H7 (cell line): ENCODE results near the gene AOC2. TPM values are rescaled to one million over a fixed set of nuclear protein-coding genes. Genes with fewer than 3 reads are reported as not detected.
"Not testable (repeated sequence)": the region's sequence is repeated elsewhere in the genome, so short reads cannot be mapped to it uniquely, and the experiment has no call there.

Source experiments
- DNase-seq: peaks from one replicate; pipeline ENCODE4 v3.0.0; 2012
- H3K27me3 ChIP-seq: 2 replicates; pipeline ENCODE4 v1.6.0; 2011; ENCODE audit warnings: mild to moderate bottlenecking, low read length; ENCODE audit not compliant: control insufficient read depth, insufficient read depth
- H3K36me3 ChIP-seq: replicated peaks from 2 replicates; pipeline ENCODE4 v1.5.1; 2011; ENCODE audit warnings: low read length; ENCODE audit not compliant: control insufficient read depth, insufficient read depth
- H3K4me3 ChIP-seq: 2 replicates; pipeline ENCODE4 v1.5.1; 2011; ENCODE audit warnings: low read depth, mild to moderate bottlenecking, control low read depth, low read length, moderate library complexity; ENCODE audit not compliant: insufficient read depth
- total RNA-seq: library from RNA; depleted of rRNA; stranded (reverse); fragments of >200 nt; shearing (Covaris generic); gene quantifications from 2 replicates; pipeline ENCODE4 v1.2.3, GENCODE V29; 2014; rRNA removed

Gene AOC2
- total RNA-seq, 1 experiment from 2014 or later: 1.9 TPM

- DNase-seq: no peak
- no peak overlapping the region for H3K4me3 ChIP-seq
- no peaks in the 10 kb centered on the region for H3K27me3 ChIP-seq
- H3K36me3 ChIP-seq: no peaks in the 10 kb centered on the region
These were observed 50.8 kb downstream of the AOC2 start for GRCh38 chr17:42895185-42895555.

- Histone ChIP-seq H3K4me3 (no peak overlapping the region), H3K36me3 (no peaks in the 10 kb centered on the region), H3K27me3 (no peaks in the 10 kb centered on the region)
- DNase-seq: no peak
These were observed 53.9 kb downstream of the AOC2 start for GRCh38 chr17:42898147-42898811.

- H3K36me3 ChIP-seq, H3K27me3 ChIP-seq, H3K4me3 ChIP-seq, DNase-seq: not testable (repeated sequence)
These were observed 55.6 kb downstream of the AOC2 start for GRCh38 chr17:42899981-42900380.

Other genes starting within 250 kb of the AOC2 start
- 39.4 and 51.7 TPM in 2 replicates for gene RETREG3, start 235.2 kb upstream of the AOC2 start, total RNA-seq
- gene TUBG1, start 234.9 kb upstream of the AOC2 start, total RNA-seq: 147 and 158 TPM in 2 replicates
- gene TUBG2, start 185.3 kb upstream of the AOC2 start, total RNA-seq: 15.0 and 20.5 TPM in 2 replicates
- gene PLEKHH3, start 167.6 kb upstream of the AOC2 start, total RNA-seq: 37.2 and 47.2 TPM in 2 replicates
- 4.8 and 6.2 TPM in 2 replicates for gene CCR10, start 162.7 kb upstream of the AOC2 start, total RNA-seq
- gene CNTNAP1, start 162.0 kb upstream of the AOC2 start, total RNA-seq: 6.1 and 12.0 TPM in 2 replicates
- 13.9 and 26.4 TPM in 2 replicates for gene EZH1, start 99.5 kb upstream of the AOC2 start, total RNA-seq
- gene RAMP2, start 83.4 kb upstream of the AOC2 start, total RNA-seq: 10.8 and 13.5 TPM in 2 replicates
- gene VPS25, start 71.1 kb upstream of the AOC2 start, total RNA-seq: 146 and 152 TPM in 2 replicates
- 0.24 and 0.44 TPM in 2 replicates for gene WNK4, start 64.0 kb upstream of the AOC2 start, total RNA-seq
- 75.9 and 89.7 TPM in 2 replicates for gene COA3, start 45.9 kb upstream of the AOC2 start, total RNA-seq
- gene CNTD1, start 45.7 kb upstream of the AOC2 start, total RNA-seq: 0.17 TPM in 1 of 2 replicates, not detected in the other
- 52.4 and 55.6 TPM in 2 replicates for gene BECN1, start 20.3 kb upstream of the AOC2 start, total RNA-seq
- gene PSME3, start 11.2 kb upstream of the AOC2 start, total RNA-seq: 113 and 121 TPM in 2 replicates
- 0.31 and 3.5 TPM in 2 replicates for gene AOC3, start 6.6 kb downstream of the AOC2 start, total RNA-seq
- not detected in 2 replicates for gene G6PC1, start 56.2 kb downstream of the AOC2 start, total RNA-seq
- gene AARSD1, start 119.9 kb downstream of the AOC2 start, total RNA-seq: 28.7 and 34.2 TPM in 2 replicates
- gene PTGES3L, start 135.5 kb downstream of the AOC2 start, total RNA-seq: 1.0 and 2.7 TPM in 2 replicates
- 7.7 and 8.3 TPM in 2 replicates for gene RUNDC1, start 136.0 kb downstream of the AOC2 start, total RNA-seq
- gene RPL27, start 153.8 kb downstream of the AOC2 start, total RNA-seq: 1,832 and 1,859 TPM in 2 replicates
- 3.9 and 6.2 TPM in 2 replicates for gene IFI35, start 162.2 kb downstream of the AOC2 start, total RNA-seq
- 263 and 264 TPM in 2 replicates for gene VAT1, start 177.8 kb downstream of the AOC2 start, total RNA-seq
- 25.3 and 25.9 TPM in 2 replicates for gene RND2, start 180.7 kb downstream of the AOC2 start, total RNA-seq